Loucy (cell line): ENCODE data around the gene PPIL6.

Experiments
- CTCF ChIP-seq: fragments of 200-600 bp; sonication (generic); conservative IDR thresholded peaks from 2 replicates; pipeline ENCODE4 v1.5.1; 2014; ENCODE audit warnings: mild to moderate bottlenecking, antibody characterized with exemption, low read length
- EZH2phosphoT487 ChIP-seq: fragments of 200-600 bp; IDR thresholded peaks from 2 replicates; pipeline ENCODE4 v1.6.1; 2018; ENCODE audit warnings: antibody characterized with exemption, mild to moderate bottlenecking, moderate library complexity, borderline replicate concordance

DNA sequence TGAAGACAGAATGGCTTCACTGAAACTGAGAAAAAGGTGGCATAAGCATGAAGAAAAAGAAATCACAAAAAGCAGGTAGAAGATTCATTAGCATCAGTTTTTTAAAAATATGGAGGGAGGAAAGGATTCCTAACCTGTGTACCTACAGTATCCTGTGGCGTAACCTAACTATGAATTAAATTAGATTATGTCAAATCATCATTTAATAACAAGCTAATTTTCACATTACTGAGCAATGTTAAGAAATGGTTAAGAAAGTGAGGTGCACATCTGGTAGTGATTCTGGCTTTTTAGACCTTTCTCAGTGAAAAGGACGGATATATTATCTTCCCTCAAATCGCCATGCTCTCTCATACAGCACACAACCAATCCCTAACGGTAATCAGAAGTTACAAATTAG lies 70.7 kb downstream of the PPIL6 start:
- no peak for TF ChIP-seq CTCF
- TF ChIP-seq EZH2phosphoT487, result no peak
